GM23338 (cell line): ENCODE results near the gene KIF9. TPM values are rescaled to one million over a fixed set of nuclear protein-coding genes. Genes with fewer than 3 reads are reported as not detected.

Experiments used
- ATAC-seq: fragments of 200-7000 bp; cut with Tn5 transposase; 3 replicates; pipeline ENCODE4 v1.9.1; 2020
- DNase-seq: peaks from one replicate; pipeline ENCODE4 v3.0.0-alpha.2; 2015; ENCODE audit warnings: low spot score
- H2AFZ ChIP-seq: fragments of 200-600 bp; sonication (generic); 2 replicates; pipeline ENCODE4 v1.8.0; 2016; ENCODE audit warnings: antibody characterized with exemption, mild to moderate bottlenecking, moderate library complexity
- H3F3A ChIP-seq: fragments of 200-600 bp; sonication (generic); replicated peaks from 2 replicates; pipeline ENCODE4 v1.8.0; 2017; ENCODE audit warnings: antibody characterized with exemption, mixed run types, low read depth
- H3K27ac ChIP-seq: fragments of 200-600 bp; sonication (generic); 2 replicates; pipeline ENCODE4 v1.6.1; 2016; ENCODE audit warnings: low read depth
- H3K27me3 ChIP-seq: fragments of 200-600 bp; sonication (generic); 2 replicates; pipeline ENCODE4 v1.8.0; 2016; ENCODE audit warnings: mild to moderate bottlenecking, mixed run types, moderate library complexity; ENCODE audit not compliant: insufficient read depth
- H3K36me3 ChIP-seq: fragments of 200-600 bp; sonication (generic); 2 replicates; pipeline ENCODE4 v1.8.0; 2016; ENCODE audit warnings: mild to moderate bottlenecking; ENCODE audit not compliant: insufficient read depth
- H3K4me1 ChIP-seq: fragments of 200-600 bp; sonication (generic); 2 replicates; pipeline ENCODE4 v1.8.0; 2016; ENCODE audit warnings: mild to moderate bottlenecking, moderate library complexity; ENCODE audit not compliant: insufficient read depth
- H3K4me2 ChIP-seq: fragments of 200-600 bp; sonication (generic); 2 replicates; pipeline ENCODE4 v1.7.1; 2017; ENCODE audit warnings: mixed run types
- H3K4me3 ChIP-seq: fragments of 200-600 bp; sonication (generic); 2 replicates; pipeline ENCODE4 v1.6.1; 2016; ENCODE audit warnings: mixed run types
- H3K79me2 ChIP-seq: fragments of 200-600 bp; sonication (generic); replicated peaks from 2 replicates; pipeline ENCODE4 v1.8.0; 2017; ENCODE audit warnings: mild to moderate bottlenecking; ENCODE audit not compliant: insufficient read depth
- H3K9me2 ChIP-seq: fragments of 200-600 bp; sonication (generic); 2 replicates; pipeline ENCODE4 v1.8.0; 2017; ENCODE audit not compliant: insufficient read depth
- H4K20me1 ChIP-seq: fragments of 200-600 bp; sonication (generic); replicated peaks from 2 replicates; pipeline ENCODE4 v1.8.0; 2017; ENCODE audit warnings: mild to moderate bottlenecking; ENCODE audit not compliant: insufficient read depth
- H3K27ac Mint-ChIP-seq: 2 replicates; pipeline ENCODE4 v1.8.0; 2020; ENCODE audit warnings: inconsistent platforms, mild to moderate bottlenecking, moderate library complexity, mixed read lengths
- H3K27me3 Mint-ChIP-seq: 3 replicates; pipeline ENCODE4 v1.8.0; 2022; ENCODE audit warnings: low read depth, mild to moderate bottlenecking, moderate library complexity, mixed read lengths, inconsistent platforms; ENCODE audit not compliant: insufficient read depth, poor library complexity
- H3K36me3 Mint-ChIP-seq: 3 replicates; pipeline ENCODE4 v1.8.0; 2021; ENCODE audit warnings: low read depth, mild to moderate bottlenecking, inconsistent platforms, moderate library complexity, mixed read lengths
- H3K4me1 Mint-ChIP-seq: 3 replicates; pipeline ENCODE4 v1.8.0; 2020; ENCODE audit warnings: mild to moderate bottlenecking, inconsistent platforms, mixed read lengths
- H3K4me3 Mint-ChIP-seq: 3 replicates; pipeline ENCODE4 v1.8.0; 2021; ENCODE audit warnings: moderate library complexity, mild to moderate bottlenecking, inconsistent platforms, mixed read lengths
- H3K9me3 Mint-ChIP-seq: 3 replicates; pipeline ENCODE4 v1.8.0; 2020; ENCODE audit warnings: moderate library complexity, mild to moderate bottlenecking, inconsistent platforms, mixed read lengths
- ETS1 ChIP-seq: IDR thresholded peaks from 2 replicates; pipeline ENCODE4 v1.6.1; 2016; ENCODE audit warnings: antibody characterized with exemption
- EZH2phosphoT487 ChIP-seq: fragments of 200-600 bp; sonication (generic); IDR thresholded peaks from one replicate; pipeline ENCODE4 v1.8.1; 2018; ENCODE audit warnings: antibody characterized with exemption; ENCODE audit not compliant: unreplicated experiment
- NANOG ChIP-seq: IDR thresholded peaks from 2 replicates; pipeline ENCODE4 v1.6.1; 2016; ENCODE audit warnings: antibody characterized with exemption, borderline replicate concordance
- POLR2AphosphoS5 ChIP-seq: IDR thresholded peaks from 2 replicates; pipeline ENCODE4 v1.6.1; 2016; ENCODE audit warnings: antibody characterized with exemption, low read depth
- STAT1 ChIP-seq: IDR thresholded peaks from one replicate; pipeline ENCODE4 v1.6.1; 2016; ENCODE audit warnings: antibody characterized with exemption; ENCODE audit not compliant: unreplicated experiment
- ZNF114 ChIP-seq: fragments of 250-450 bp; sonication (Bioruptor Pico); IDR thresholded peaks from 2 replicates; pipeline ENCODE4 v1.5.0; 2020; ENCODE audit warnings: mild to moderate bottlenecking, moderate library complexity
- ZNF331 ChIP-seq: fragments of 250-450 bp; sonication (Bioruptor Pico); IDR thresholded peaks from 2 replicates; pipeline ENCODE4 v1.5.0; 2020; ENCODE audit warnings: low read depth, mild to moderate bottlenecking, moderate library complexity
- ZNF462 ChIP-seq: fragments of 250-450 bp; sonication (Bioruptor Pico); IDR thresholded peaks from 2 replicates; pipeline ENCODE4 v1.5.0; 2020; ENCODE audit warnings: mild to moderate bottlenecking, moderate library complexity
- polyA plus RNA-seq: library from polyadenylated mRNA; unstranded; fragments of >200 nt; fragmentation: Nextera tagmentation; extraction: Ambion mirVana; gene quantifications from 2 replicates; pipeline ENCODE4 v1.2.1, GENCODE V29; 2016
- total RNA-seq: library from RNA; depleted of rRNA; stranded (reverse); fragments of >200 nt; shearing (Covaris generic); gene quantifications from 2 replicates; pipeline ENCODE4 v1.2.3, GENCODE V29; 2014
- TF ChIP-seq, protein P1 (sequence below): IDR thresholded peaks from one replicate; pipeline ENCODE4 v1.6.1; 2018; ENCODE audit warnings: antibody characterized with exemption; ENCODE audit not compliant: unreplicated experiment
- TF ChIP-seq, protein P2 (sequence below), 2 experiments: fragments of 200-600 bp in 1 of 2; sonication (generic) in 1 of 2; conservative IDR thresholded peaks; 2 replicates each; pipeline versions ENCODE4 v1.5.1 to v1.6.1; 2016 to 2017; ENCODE audit warnings: antibody characterized with exemption in 2 of 2, low read depth in 2 of 2, mild to moderate bottlenecking in 2 of 2, moderate library complexity in 1 of 2

KIF9 gene
- total and polyA plus RNA-seq, 2 experiments from 2014 or later, result 12.6 to 14.0 TPM

DNA sequence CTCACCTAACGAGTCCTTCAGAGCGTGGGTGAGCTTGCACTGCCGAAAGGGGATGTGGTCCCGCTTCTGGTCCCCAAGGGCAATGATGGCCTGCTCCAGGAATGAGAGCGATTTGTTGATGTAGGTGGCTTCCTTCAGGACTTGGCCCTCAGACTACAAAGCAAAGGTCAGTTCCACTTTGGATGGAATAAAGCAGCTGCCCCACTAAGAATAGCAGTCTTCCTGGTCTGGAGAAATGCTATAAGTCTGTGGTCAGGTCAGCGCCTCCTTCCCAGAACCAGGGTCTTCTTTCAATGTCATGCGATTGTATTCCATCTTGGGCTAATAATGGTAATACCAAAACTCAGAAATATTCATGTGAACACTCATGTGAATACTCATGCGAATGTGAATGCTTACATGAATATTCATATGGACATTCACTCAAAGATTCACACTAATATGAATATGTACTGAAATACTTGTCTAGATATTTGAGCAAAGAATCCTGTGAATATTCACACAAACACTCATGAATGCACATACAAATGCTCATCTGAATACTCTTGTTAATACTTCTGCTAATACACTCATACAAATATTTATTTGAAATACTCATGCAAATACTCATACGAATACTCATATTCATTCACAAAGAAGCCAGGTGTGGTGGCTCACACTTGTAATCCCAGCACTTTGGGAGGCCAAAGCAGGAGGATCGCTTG is 16.7 kb downstream of the KIF9 start (continued):
- TF ChIP-seq ZNF462 (CRISPR knock-in tag), result no peak
- no peak for TF ChIP-seq ETS1

- Histone ChIP-seq H3K4me2 (no peak overlapping the region), H3K4me1 (peaks cover 5% of the 10 kb centered on the region; the same call in 1 of the 2 replicates), H3K27me3 (no peaks in the 10 kb centered on the region), H2AFZ (no peak overlapping the region), H3K27ac (no peak overlapping the region), H3K36me3 (no peaks in the 10 kb centered on the region), H3K4me3 (no peak overlapping the region), H3F3A (0 out of 2 replicates have a peak, but pooled peaks cover 3% of the 10 kb centered on the region), H3K9me2 (no peaks in the 10 kb centered on the region), H4K20me1 (no peaks in the 10 kb centered on the region), H3K79me2 (no peaks in the 10 kb centered on the region)
- Mint-ChIP-seq H3K9me3 (no peaks in the 10 kb centered on the region), H3K27ac (no peak overlapping the region), H3K4me1 (peaks cover 7% of the 10 kb centered on the region), H3K4me3 (no peak overlapping the region), H3K36me3 (no peaks in the 10 kb centered on the region), H3K27me3 (peaks cover 9% of the 10 kb centered on the region)
- ATAC-seq (no peak), DNase-seq (no peak)
- TF ChIP-seq ETS1 (no peak), ZNF114 (CRISPR knock-in tag) (no peak), ZNF331 (CRISPR knock-in tag) (no peak), POLR2AphosphoS5 (no peak), NANOG (no peak), EZH2phosphoT487 (no peak), STAT1 (no peak)
- TF ChIP-seq, protein P1, sequence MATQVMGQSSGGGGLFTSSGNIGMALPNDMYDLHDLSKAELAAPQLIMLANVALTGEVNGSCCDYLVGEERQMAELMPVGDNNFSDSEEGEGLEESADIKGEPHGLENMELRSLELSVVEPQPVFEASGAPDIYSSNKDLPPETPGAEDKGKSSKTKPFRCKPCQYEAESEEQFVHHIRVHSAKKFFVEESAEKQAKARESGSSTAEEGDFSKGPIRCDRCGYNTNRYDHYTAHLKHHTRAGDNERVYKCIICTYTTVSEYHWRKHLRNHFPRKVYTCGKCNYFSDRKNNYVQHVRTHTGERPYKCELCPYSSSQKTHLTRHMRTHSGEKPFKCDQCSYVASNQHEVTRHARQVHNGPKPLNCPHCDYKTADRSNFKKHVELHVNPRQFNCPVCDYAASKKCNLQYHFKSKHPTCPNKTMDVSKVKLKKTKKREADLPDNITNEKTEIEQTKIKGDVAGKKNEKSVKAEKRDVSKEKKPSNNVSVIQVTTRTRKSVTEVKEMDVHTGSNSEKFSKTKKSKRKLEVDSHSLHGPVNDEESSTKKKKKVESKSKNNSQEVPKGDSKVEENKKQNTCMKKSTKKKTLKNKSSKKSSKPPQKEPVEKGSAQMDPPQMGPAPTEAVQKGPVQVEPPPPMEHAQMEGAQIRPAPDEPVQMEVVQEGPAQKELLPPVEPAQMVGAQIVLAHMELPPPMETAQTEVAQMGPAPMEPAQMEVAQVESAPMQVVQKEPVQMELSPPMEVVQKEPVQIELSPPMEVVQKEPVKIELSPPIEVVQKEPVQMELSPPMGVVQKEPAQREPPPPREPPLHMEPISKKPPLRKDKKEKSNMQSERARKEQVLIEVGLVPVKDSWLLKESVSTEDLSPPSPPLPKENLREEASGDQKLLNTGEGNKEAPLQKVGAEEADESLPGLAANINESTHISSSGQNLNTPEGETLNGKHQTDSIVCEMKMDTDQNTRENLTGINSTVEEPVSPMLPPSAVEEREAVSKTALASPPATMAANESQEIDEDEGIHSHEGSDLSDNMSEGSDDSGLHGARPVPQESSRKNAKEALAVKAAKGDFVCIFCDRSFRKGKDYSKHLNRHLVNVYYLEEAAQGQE, result no peak
- TF ChIP-seq, protein P2, sequence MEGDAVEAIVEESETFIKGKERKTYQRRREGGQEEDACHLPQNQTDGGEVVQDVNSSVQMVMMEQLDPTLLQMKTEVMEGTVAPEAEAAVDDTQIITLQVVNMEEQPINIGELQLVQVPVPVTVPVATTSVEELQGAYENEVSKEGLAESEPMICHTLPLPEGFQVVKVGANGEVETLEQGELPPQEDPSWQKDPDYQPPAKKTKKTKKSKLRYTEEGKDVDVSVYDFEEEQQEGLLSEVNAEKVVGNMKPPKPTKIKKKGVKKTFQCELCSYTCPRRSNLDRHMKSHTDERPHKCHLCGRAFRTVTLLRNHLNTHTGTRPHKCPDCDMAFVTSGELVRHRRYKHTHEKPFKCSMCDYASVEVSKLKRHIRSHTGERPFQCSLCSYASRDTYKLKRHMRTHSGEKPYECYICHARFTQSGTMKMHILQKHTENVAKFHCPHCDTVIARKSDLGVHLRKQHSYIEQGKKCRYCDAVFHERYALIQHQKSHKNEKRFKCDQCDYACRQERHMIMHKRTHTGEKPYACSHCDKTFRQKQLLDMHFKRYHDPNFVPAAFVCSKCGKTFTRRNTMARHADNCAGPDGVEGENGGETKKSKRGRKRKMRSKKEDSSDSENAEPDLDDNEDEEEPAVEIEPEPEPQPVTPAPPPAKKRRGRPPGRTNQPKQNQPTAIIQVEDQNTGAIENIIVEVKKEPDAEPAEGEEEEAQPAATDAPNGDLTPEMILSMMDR (conservative IDR thresholded peaks at IDR 0.05; ENCODE audit: low read depth in 2 of 2), result no peak
Observed at GRCh38 chr3:47265008-47265407, 17.6 kb downstream of the KIF9 start.
